ENCODE data around the gene CNOT3. TPM values are rescaled to one million over a fixed set of nuclear protein-coding genes. Genes with fewer than 3 reads are reported as not detected.
"Not testable (repeated sequence)": the region's sequence is repeated elsewhere in the genome, so short reads cannot be mapped to it uniquely, and the experiment has no call there.

CNOT3 gene
- total RNA-seq, 1 experiment from 2014 or later: 7.7 TPM

GRCh38 chr19:54159352-54160181 lies 22.0 kb downstream of the CNOT3 start, which contains the start of gene LENG1:
Gene LENG1, minus strand, starts transcription at chr19:54159721. Its CDS starts 26 bp downstream, at chr19:54159695.
- peak; percentile 100 for DNase-seq (ENCODE audit: low read depth, low spot score)
- in situ Hi-C loops (cut with HindIII; ENCODE audit: low pct_unique_long_range_greater_than_20kb, low sequenced_read_pairs): no loop called here

GRCh38 chr19:54160182-54160811 lies 22.7 kb downstream of the CNOT3 start:
- in situ Hi-C loops (cut with HindIII; ENCODE audit: low pct_unique_long_range_greater_than_20kb, low sequenced_read_pairs): no loop called here
- no peak for DNase-seq (ENCODE audit: low read depth, low spot score)

DNA sequence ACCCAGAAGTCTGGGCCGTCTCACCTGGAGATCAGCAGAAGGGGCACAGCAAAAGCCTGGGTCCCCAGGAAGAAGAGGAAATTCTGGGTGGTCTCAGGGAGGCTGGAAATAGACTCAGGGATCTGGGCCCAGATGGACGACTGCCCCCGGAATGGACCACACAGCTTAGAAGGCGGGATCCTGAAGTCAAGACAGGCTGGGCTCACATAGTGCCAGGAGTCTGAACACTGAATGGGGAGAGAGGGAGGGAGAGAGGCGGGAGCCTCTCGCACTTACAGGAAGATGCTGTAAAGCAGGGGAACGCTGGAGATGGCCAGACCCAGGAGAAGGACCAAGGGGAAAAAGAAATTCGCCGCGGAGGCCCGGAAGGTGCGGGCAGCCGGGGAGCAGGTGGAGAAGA lies 23.3 kb downstream of the CNOT3 start:
- in situ Hi-C loops (cut with HindIII; ENCODE audit: low pct_unique_long_range_greater_than_20kb, low sequenced_read_pairs): no loop called here
- DNase-seq (ENCODE audit: low read depth, low spot score): no peak

GRCh38 chr19:54162241-54162805 lies 24.8 kb downstream of the CNOT3 start:
- in situ Hi-C loops (cut with HindIII; ENCODE audit: low pct_unique_long_range_greater_than_20kb, low sequenced_read_pairs): no loop called here
- peak; percentile 57 for DNase-seq (ENCODE audit: low read depth, low spot score)

GRCh38 chr19:54162884-54163283 lies 25.3 kb downstream of the CNOT3 start:
- in situ Hi-C loops (cut with HindIII; ENCODE audit: low pct_unique_long_range_greater_than_20kb, low sequenced_read_pairs): no loop called here
- DNase-seq (ENCODE audit: low read depth, low spot score): no peak

DNA sequence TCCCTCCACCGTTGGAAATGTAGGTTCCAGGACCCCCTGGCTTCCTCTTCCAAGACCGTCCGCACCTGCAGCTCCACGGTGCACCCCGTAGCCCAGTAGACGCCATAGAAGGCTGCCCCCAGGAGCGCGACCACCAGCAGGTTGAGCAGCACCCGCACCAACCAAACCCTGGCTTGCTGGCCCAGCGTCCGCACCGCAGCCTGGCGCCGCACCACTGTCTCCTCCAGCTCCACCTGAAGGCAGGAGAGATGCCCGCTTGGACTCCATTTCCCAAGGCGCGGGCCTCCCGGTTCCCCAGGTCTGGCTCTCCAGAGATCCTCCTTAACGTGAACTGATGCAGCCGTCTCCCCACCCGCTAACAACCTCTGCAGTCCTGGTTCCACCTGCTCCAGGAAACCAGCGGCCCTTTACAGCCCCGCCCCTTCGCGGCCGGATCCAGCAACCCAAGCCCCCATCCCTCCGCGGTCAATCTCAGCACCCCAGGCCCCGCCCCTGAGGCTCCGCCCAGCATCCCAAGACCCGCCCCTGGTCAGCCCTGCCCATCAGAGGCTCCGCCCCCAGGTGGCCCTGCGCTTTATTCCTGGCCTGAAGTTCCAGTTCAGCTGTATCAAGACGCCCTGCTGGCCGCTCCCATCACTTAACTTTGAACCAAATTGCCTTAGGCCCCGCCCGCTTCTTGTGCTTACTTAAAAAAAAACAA lies 27.0 kb downstream of the CNOT3 start:
- in situ Hi-C loops (cut with HindIII; ENCODE audit: low pct_unique_long_range_greater_than_20kb, low sequenced_read_pairs): no loop called here
- DNase-seq (ENCODE audit: low read depth, low spot score): peak; percentile 19

GRCh38 chr19:54165222-54165621 lies 27.7 kb downstream of the CNOT3 start:
- no peak for DNase-seq (ENCODE audit: low read depth, low spot score)
- in situ Hi-C loops (cut with HindIII; ENCODE audit: low pct_unique_long_range_greater_than_20kb, low sequenced_read_pairs): no loop called here

GRCh38 chr19:54168174-54168917 lies 30.8 kb downstream of the CNOT3 start:
- peak; percentile 86 for DNase-seq (ENCODE audit: low read depth, low spot score)
- in situ Hi-C loops (cut with HindIII; ENCODE audit: low pct_unique_long_range_greater_than_20kb, low sequenced_read_pairs): no loop called here

DNA sequence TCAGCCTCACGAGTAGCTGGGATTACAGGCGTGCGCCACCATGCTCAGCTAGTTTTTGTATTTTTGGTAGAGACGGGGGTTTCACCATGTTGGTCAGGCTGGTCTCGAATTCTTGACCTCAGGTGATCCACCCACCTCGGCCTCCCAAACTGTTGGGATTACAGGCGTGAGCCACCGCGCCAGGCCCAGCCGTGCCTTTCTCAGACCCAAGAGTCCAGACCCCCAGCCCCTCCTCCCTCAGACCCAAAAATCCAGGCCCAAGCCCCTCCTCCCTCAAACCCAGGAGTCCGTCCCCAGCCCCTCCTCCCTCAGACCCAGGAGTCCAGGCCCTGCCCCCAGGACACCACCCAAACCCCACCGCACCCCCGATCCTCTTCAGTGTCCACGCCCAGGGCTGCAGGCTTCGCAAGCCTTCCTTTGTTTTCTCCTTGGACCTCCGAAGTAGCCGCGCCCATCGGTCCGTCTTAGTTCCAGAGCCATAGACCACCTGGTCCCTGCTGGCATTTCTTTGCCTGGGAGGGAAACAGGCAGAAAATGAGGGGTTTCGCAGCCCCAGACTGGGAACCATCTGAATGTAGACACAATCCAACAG lies 31.7 kb downstream of the CNOT3 start:
- no peak for DNase-seq (ENCODE audit: low read depth, low spot score)
- in situ Hi-C loops (cut with HindIII; ENCODE audit: low pct_unique_long_range_greater_than_20kb, low sequenced_read_pairs): no loop called here

DNA sequence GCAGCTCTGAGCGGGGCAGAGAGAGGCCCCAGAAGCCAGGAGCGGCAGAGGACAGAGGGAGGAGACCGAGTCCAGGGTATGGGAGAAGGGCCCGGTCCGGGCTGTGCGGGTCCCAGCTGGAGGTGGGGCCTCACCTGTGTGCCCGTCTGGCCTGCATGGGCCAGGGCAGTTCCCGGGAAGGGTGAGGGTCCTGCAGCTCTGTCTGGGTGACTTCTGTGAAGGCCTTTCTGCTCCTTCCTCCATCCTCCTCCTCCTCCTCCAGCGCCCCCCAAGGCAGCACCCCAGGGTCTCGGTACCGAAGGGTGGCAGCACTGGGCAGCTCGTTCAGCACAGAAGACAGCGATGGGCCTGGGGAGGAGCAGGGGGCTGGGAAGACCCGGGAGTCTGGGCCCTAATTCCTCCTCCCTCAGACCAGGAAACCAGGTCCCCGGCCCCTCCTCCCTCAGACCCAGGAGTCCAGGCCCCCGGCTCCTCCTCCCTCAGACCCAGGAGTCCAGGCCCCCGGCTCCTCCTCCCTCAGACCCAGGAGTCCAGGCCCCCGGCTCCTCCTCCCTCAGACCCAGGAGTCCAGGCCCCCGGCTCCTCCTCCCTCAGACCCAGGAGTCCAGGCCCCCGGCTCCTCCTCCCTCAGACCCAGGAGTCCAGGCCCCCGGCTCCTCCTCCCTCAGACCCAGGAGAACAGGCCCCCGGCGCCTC lies 34.3 kb downstream of the CNOT3 start:
- DNase-seq (ENCODE audit: low read depth, low spot score); in situ Hi-C loops (cut with HindIII; ENCODE audit: low pct_unique_long_range_greater_than_20kb, low sequenced_read_pairs): not testable (repeated sequence)

GRCh38 chr19:54172471-54173358 lies 35.2 kb downstream of the CNOT3 start, which contains the start of gene TMC4:
Gene TMC4, minus strand, starts transcription at chr19:54173160. Its CDS starts 43 bp downstream, at chr19:54173117.
- in situ Hi-C loops (cut with HindIII; ENCODE audit: low pct_unique_long_range_greater_than_20kb, low sequenced_read_pairs): no loop called here
- DNase-seq (ENCODE audit: low read depth, low spot score): no peak

DNA sequence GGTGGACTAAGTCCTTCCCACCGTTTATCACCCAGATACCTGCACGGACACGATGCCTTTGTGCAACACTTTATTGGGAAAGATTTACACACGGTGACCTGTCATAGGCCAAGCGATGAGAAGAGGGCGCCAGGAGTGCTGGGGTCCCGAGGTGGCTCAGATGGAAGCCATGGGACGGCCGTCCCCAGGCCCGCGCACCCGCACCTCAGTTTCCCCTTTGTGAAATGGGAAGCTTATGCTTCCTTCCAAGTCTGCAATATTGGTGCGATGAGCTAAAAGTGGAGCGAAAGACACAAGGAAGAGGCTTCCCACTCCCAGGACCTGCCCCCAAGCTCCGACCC lies 35.8 kb downstream of the CNOT3 start:
- no peak for DNase-seq (ENCODE audit: low read depth, low spot score)
- in situ Hi-C loops (cut with HindIII; ENCODE audit: low pct_unique_long_range_greater_than_20kb, low sequenced_read_pairs): no loop called here

GRCh38 chr19:54173951-54174834 lies 36.6 kb downstream of the CNOT3 start:
- in situ Hi-C loops (cut with HindIII; ENCODE audit: low pct_unique_long_range_greater_than_20kb, low sequenced_read_pairs): no loop called here
- DNase-seq (ENCODE audit: low read depth, low spot score): no peak

GRCh38 chr19:54178581-54179261 lies 41.2 kb downstream of the CNOT3 start:
- in situ Hi-C loops (cut with HindIII; ENCODE audit: low pct_unique_long_range_greater_than_20kb, low sequenced_read_pairs): no loop called here
- peak; percentile 46 for DNase-seq (ENCODE audit: low read depth, low spot score)

Data from SK-MEL-5 (cell line).